ENCODE measurements around the gene GAB4.

Gene GAB4

GRCh38 chr22:16987822-16988221 lies 20.2 kb downstream of the GAB4 start:
- no peak for ATAC-seq

GRCh38 chr22:16975155-16975885 lies 32.7 kb downstream of the GAB4 start:
- no peak for ATAC-seq

- no peak for ATAC-seq
Measured at GRCh38 chr22:16974298-16975084, 33.5 kb downstream of the GAB4 start.

- no peak for ATAC-seq
Measured at GRCh38 chr22:16973591-16974297, 34.3 kb downstream of the GAB4 start.

- ATAC-seq = no peak
Measured at GRCh38 chr22:16972311-16972710, 35.7 kb downstream of the GAB4 start.

- ATAC-seq = no peak
Measured at GRCh38 chr22:16970446-16970845, 37.6 kb downstream of the GAB4 start.

- ATAC-seq = no peak
Measured at GRCh38 chr22:16969508-16970327, 38.3 kb downstream of the GAB4 start.

GRCh38 chr22:16968218-16968595 lies 39.8 kb downstream of the GAB4 start:
- no peak for ATAC-seq

GRCh38 chr22:16967453-16968217 lies 40.4 kb downstream of the GAB4 start:
- ATAC-seq = no peak

- ATAC-seq = no peak
Measured at GRCh38 chr22:16966251-16966650, 41.8 kb downstream of the GAB4 start.

- ATAC-seq = no peak
Measured at GRCh38 chr22:16965560-16965959, 42.5 kb downstream of the GAB4 start.

- no peak for ATAC-seq
Measured at GRCh38 chr22:16965083-16965482, 42.9 kb downstream of the GAB4 start.

- ATAC-seq = no peak
Measured at GRCh38 chr22:16964366-16964765, 43.7 kb downstream of the GAB4 start.

GRCh38 chr22:16963189-16963945 lies 44.7 kb downstream of the GAB4 start:
- ATAC-seq = no peak

GRCh38 chr22:16962501-16962900 lies 45.5 kb downstream of the GAB4 start:
- ATAC-seq = no peak

GRCh38 chr22:16961477-16962186 lies 46.4 kb downstream of the GAB4 start:
- ATAC-seq = no peak

- ATAC-seq = no peak
Measured at GRCh38 chr22:16960884-16961249, 47.2 kb downstream of the GAB4 start.

- no peak for ATAC-seq
Measured at GRCh38 chr22:16960220-16960883, 47.7 kb downstream of the GAB4 start.

- no peak for ATAC-seq
Measured at GRCh38 chr22:16959345-16959930, 48.6 kb downstream of the GAB4 start.

- ATAC-seq = no peak
Measured at GRCh38 chr22:16958475-16958874, 49.5 kb downstream of the GAB4 start.

Measured in activated CD4-positive, CD25-positive, alpha-beta regulatory T cell treated with anti-CD3 and anti-CD28 coated beads, Interleukin-2, amount 50 U/mL, for 24 hours (primary cell).